ENCODE measurements around the gene ATP1B3.
"Not testable (repeated sequence)": the region's sequence is repeated elsewhere in the genome, so short reads cannot be mapped to it uniquely, and the experiment has no call there.

The ATP1B3 gene

GRCh38 chr3:141949972-141950371 lies 73.5 kb downstream of the ATP1B3 start:
- no peak for DNase-seq

DNA sequence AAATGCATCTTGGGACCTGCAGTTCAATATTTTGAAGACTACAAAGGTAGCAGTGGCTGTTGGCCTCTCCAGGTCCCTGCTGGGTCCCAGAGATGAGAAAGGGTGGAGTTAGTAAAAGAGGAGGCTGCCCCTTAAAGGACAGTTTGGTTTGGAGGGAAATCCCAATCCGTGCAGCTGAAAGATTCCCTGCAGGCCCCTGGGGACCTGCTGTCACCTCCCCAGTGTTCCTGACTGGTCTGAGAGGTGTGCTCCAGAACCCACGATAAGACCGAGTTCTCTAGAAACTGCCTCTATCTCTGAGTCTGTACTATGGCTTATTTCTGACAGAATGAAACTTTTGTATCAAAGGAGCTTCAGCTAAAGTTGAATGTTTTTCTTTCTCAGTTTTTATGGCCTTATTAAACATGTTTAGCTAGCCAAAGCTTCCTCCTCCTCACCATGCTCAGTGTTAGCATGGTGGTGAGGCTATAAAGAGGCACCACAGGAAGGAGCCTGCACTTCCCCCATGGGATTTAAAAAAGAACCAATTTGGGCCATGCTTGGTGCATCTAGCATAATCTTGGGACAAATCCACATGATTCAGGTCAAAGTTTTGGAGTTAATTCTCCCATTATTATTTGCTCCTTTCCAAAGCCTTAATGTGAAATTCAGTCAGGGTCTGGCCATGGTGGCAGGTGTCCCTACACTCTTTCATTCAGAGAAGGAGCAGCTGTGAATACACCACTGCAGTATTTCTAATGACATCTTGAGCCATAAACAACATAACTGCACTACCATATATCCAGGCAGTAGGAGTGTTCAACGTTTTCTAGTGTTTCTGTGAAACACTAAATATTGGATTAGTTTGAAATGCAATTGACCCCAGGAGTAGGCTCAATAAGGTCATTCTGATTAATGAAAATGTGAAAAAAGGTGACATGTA lies 74.4 kb downstream of the ATP1B3 start:
- no peak for DNase-seq

DNA sequence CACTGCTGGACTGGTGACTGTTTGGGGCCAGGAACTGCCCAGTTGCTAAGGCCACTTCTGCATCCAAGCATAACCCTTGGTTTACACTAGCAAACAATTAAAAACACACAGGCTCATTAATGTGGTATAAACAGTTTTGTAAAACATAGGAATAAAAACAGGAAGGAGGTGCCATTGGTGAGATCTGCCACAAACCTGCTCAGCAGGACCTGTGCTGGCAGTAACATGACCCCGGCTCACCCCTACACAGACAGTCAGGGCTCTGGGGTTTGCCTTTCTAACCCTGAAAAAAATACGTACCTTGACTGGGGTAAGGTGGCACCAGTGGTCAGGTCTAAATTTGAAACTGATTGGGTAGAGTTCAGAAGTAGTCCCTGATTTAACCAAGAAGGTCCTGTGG lies 76.2 kb downstream of the ATP1B3 start:
- DNase-seq = no peak

DNA sequence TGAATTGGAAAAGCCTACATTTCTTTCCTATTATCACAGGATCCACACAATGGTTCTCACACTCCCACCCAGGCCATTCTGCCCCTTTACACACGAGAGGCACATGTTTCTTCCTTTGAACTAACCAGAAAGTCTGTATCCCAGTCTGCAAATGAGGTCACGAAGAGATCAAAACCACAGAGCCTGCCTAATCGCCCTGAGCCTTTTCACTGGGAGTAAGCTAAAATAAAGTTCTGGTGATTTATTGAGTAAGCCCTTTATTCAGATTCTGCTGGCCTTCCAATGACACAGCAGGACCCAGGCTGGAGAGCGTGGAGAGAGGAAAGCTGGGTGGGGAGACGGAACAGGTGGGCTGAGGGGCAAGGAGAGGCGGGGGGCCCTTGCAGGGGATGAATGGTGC lies 78.7 kb downstream of the ATP1B3 start:
- DNase-seq = no peak

DNA sequence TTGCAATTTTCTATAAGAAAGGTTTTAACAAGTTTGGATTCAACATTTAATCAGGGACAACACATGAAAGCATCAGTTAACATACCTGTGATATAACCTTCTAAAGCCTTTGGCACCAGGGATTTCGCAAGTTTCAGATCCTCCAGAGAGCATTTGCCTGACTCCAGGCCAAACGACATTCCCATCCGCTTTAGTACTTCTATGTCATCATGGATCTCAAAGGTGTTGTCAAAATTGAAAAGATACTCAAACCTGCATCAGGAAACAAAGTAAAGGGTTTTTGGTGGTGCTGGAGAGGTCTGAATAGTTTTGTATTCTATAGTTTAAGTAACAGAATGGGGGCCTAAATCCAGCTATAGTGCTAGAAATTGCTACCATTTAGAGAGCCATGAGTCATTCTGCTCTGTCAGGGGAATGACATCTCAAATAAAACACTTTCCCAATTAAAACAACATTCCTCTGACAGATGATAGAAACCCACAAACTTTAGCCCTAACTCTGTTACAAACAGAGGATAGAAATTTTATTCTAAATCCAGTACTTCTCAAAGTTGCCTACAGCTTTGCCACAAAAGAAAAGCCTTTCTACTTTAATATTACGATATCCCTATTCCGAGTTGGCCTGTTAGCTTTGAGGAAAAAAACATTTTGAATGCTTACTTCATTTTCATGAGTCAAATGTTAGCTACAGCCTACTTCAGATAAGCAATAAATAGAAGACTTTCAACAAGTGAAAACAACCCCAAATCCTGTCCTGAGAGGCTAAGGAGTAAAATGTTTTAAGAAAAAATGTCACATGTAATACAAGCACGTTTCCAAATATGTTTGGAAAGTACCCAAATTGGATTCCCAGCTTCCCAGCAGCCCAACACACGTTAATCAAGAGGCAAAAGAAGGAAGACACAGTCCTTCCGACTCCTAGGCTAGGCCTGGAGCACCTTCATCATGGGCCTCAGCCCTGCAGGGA lies 83.4 kb downstream of the ATP1B3 start:
- no peak for DNase-seq

DNA sequence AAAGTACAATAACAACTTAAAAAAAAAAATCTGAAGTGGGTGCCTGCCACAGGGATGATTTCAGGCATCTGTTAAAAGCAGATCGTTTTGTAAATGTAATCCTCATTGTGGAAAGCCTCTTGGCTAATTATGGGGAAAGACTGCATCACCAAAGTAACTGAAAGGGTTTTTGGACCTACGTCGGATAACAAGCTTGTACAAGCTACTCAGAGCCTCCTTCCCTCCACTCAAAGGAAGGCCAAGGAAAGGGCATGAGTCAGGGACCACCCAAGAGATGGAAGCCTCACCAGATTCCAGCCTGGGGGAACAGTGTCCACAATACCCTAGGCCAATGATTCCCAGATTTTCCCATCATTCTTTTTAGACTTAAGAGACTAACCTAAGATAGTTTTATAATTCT lies 84.3 kb downstream of the ATP1B3 start:
- no peak for DNase-seq

DNA sequence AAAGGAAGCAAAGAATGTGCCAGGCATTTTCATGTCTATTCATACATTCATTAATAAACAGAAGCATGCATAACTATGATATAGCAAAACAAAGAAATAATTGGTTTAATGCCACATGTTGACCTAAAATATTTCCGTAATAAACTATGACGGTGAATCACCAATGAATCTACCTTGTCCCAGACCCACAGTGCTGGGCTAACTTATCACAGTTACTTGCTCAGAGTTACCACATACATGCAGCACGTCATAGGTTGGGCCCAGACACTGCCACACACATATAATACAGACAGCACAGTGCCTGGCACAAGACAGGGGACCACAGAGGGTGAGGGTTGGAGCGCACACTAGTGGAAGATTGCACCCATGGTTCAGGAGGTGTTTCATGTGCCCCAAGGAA lies 86.9 kb downstream of the ATP1B3 start:
- no peak for DNase-seq

DNA sequence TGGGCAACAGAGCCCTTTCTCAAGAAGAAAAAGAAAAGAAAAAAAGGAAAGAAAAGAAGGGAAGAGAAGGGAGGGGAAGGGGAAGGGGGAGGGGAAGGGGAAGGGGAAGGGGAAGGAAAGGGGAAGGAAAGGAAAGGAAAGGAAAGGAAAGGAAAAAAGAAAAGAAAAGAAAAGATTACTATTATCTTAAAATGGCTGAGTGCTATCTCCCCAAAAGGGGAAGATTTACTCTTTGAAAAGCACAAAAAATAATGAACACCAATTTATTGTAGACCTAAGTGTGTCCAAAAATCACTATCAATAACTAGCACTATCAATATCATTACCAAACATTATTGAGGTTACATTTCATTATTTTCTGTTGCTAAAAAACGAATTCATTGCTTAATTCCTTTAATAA lies 89.0 kb downstream of the ATP1B3 start:
- no peak for DNase-seq

GRCh38 chr3:141969711-141970110 lies 93.3 kb downstream of the ATP1B3 start:
- DNase-seq = no peak

DNA sequence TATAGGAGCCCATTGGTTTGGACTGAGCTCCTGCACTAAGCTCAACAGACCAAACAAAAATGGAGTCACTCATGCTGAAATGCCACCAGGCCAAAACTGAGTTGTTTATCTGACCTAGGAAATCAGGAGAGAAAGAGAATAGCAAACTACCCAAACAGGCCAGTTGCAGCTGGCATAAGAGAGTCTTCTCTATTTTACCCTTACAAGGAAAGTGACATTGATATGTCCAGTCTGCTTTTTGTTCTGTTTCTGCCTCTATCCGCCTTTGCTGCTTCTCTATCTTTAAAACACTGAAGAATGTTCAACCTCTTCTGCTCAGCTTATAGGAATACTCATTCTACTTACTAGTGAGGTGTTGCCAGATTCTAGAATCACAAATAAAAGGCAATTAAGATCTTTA lies 95.1 kb downstream of the ATP1B3 start:
- no peak for DNase-seq

GRCh38 chr3:141972399-141972798 lies 96.0 kb downstream of the ATP1B3 start:
- no peak for DNase-seq

GRCh38 chr3:141974777-141975176 lies 98.3 kb downstream of the ATP1B3 start:
- DNase-seq = not testable (repeated sequence)

Data from hematopoietic multipotent progenitor cell treated with erythropoietin and hydrocortisone succinate and interleukin-3 and kit ligand, for 8 days (in vitro differentiated cells).